ENCODE results near the gene HEATR3.
"Not testable (repeated sequence)": the region's sequence is repeated elsewhere in the genome, so short reads cannot be mapped to it uniquely, and the experiment has no call there.

Gene HEATR3

GRCh38 chr16:50102051-50102746, 36.4 kb downstream of the HEATR3 start:
- DNase-seq, result no peak

- DNase-seq, result no peak
These were observed 38.0 kb downstream of the HEATR3 start for GRCh38 chr16:50103764-50104163.

- no peak for DNase-seq
These were observed 48.8 kb downstream of the HEATR3 start for GRCh38 chr16:50114357-50115129.

GRCh38 chr16:50120711-50121110, 54.9 kb downstream of the HEATR3 start:
- DNase-seq, result no peak

- DNase-seq, result no peak
These were observed 55.5 kb downstream of the HEATR3 start for GRCh38 chr16:50121278-50121677.

GRCh38 chr16:50121721-50122445, 56.1 kb downstream of the HEATR3 start:
- DNase-seq, result peak; percentile 26 to 28

- no peak for DNase-seq
These were observed 57.6 kb downstream of the HEATR3 start for GRCh38 chr16:50123417-50123816.

- DNase-seq, result no peak
These were observed 59.0 kb downstream of the HEATR3 start for GRCh38 chr16:50124769-50125168.

- DNase-seq, result no peak
These were observed 60.4 kb downstream of the HEATR3 start for GRCh38 chr16:50126183-50126582.

GRCh38 chr16:50132571-50132970, 66.8 kb downstream of the HEATR3 start:
- DNase-seq, result not testable (repeated sequence)

GRCh38 chr16:50133214-50133613, 67.4 kb downstream of the HEATR3 start:
- no peak for DNase-seq

- no peak for DNase-seq
These were observed 70.6 kb downstream of the HEATR3 start for GRCh38 chr16:50136399-50136798.

GRCh38 chr16:50137268-50137667, 71.5 kb downstream of the HEATR3 start:
- DNase-seq, result no peak

- no peak for DNase-seq
These were observed 73.8 kb downstream of the HEATR3 start for GRCh38 chr16:50139580-50139979.

- DNase-seq, result no peak
These were observed 78.4 kb downstream of the HEATR3 start for GRCh38 chr16:50144211-50144610.

GRCh38 chr16:50146479-50147435, 81.0 kb downstream of the HEATR3 start:
- no peak for DNase-seq

GRCh38 chr16:50151322-50151721, 85.6 kb downstream of the HEATR3 start:
- no peak for DNase-seq

- peak; percentile 30 to 48 for DNase-seq
These were observed 86.0 kb downstream of the HEATR3 start for GRCh38 chr16:50151756-50152155.

- DNase-seq, result peak; percentile 75 to 78
These were observed 86.6 kb downstream of the HEATR3 start for GRCh38 chr16:50152351-50152806.

GRCh38 chr16:50152807-50153595, 87.2 kb downstream of the HEATR3 start, which contains the start of gene TENT4B:
TENT4B (plus strand) TSS chr16:50153306; CDS start chr16:50153622, 316 bp downstream.
- peak; percentile 87 to 88 for DNase-seq

Data from stimulated activated CD4-positive, alpha-beta T cell treated with anti-CD3 and anti-CD28 coated beads, Interleukin-2, amount 100 ng/mL, for 24 hours (primary cell).